ENCODE measurements around the gene KDM4B.

- TF ChIP-seq CTCF (IDR thresholded peaks at IDR 0.05; ENCODE audit: low read depth, low read length, missing input control) = no peak
- no peak for TF ChIP-seq REST (IDR thresholded peaks at IDR 0.05)
- TF ChIP-seq RAD21 (IDR thresholded peaks at IDR 0.05) = no peak
Measured at GRCh38 chr19:5070331-5070730, 101.4 kb downstream of the KDM4B start.
